Measurements from ENCODE around the gene LRRC71.

GRCh38 chr1:156876281-156876680, 44.2 kb upstream of the LRRC71 start:
- TF ChIP-seq EP300 (IDR thresholded peaks at IDR 0.05; ENCODE audit: borderline replicate concordance in 1 of 2, low read depth in 1 of 2, low read length in 1 of 2) (no peak), REST (IDR thresholded peaks at IDR 0.05; ENCODE audit: low read depth, low read length) (no peak), MXI1 (IDR thresholded peaks at IDR 0.05; ENCODE audit: low read depth, low read length) (no peak), MAX (IDR thresholded peaks at IDR 0.05; ENCODE audit: low read depth) (no peak), CTCF (IDR thresholded peaks at IDR 0.05) (no peak), USF2 (IDR thresholded peaks at IDR 0.05; ENCODE audit: borderline replicate concordance, low read depth, low read length) (no peak), JUND (IDR thresholded peaks at IDR 0.05) (no peak), GABPA (IDR thresholded peaks at IDR 0.05; ENCODE audit: low read depth) (no peak), TAF1 (IDR thresholded peaks at IDR 0.05; ENCODE audit: borderline replicate concordance, low read depth, low read length) (no peak), RXRA (IDR thresholded peaks at IDR 0.05; ENCODE audit: borderline replicate concordance, low read depth) (no peak)
